ENCODE measurements around the gene SAAL1. TPM values are rescaled to one million over a fixed set of nuclear protein-coding genes. Genes with fewer than 3 reads are reported as not detected.
A peak's percentile ranks its signal among the peaks of the same experiment; 100 is the strongest.

The SAAL1 gene
- total RNA-seq, 1 donor from 2014 or later: 29.3 TPM

- FAIRE-seq (no peak), DNase-seq (ENCODE audit: low spot score in 2 of 2) (no peak)
Measured at GRCh38 chr11:18088966-18089365, 16.9 kb downstream of the SAAL1 start.

- no peak for DNase-seq (ENCODE audit: low spot score in 2 of 2)
- no peak for FAIRE-seq
Measured at GRCh38 chr11:18088366-18088765, 17.5 kb downstream of the SAAL1 start.

GRCh38 chr11:18081551-18081950 is 24.3 kb downstream of the SAAL1 start:
- no peak for FAIRE-seq
- DNase-seq (ENCODE audit: low spot score in 2 of 2): no peak

- DNase-seq (ENCODE audit: low spot score in 2 of 2) (no peak), FAIRE-seq (no peak)
Measured at GRCh38 chr11:18080451-18080850, 25.4 kb downstream of the SAAL1 start.

- FAIRE-seq (no peak), DNase-seq (ENCODE audit: low spot score in 2 of 2) (no peak)
Measured at GRCh38 chr11:18078909-18079308, 27.0 kb downstream of the SAAL1 start.

GRCh38 chr11:18075444-18075843 is 30.4 kb downstream of the SAAL1 start:
- FAIRE-seq (no peak), DNase-seq (ENCODE audit: low spot score in 2 of 2) (no peak)

GRCh38 chr11:18071098-18071705 is 34.7 kb downstream of the SAAL1 start:
- no peak for FAIRE-seq
- no peak for DNase-seq (ENCODE audit: low spot score in 2 of 2)

GRCh38 chr11:18067372-18067771 is 38.5 kb downstream of the SAAL1 start:
- DNase-seq (ENCODE audit: low spot score in 2 of 2): no peak
- no peak for FAIRE-seq

GRCh38 chr11:18066626-18067025 is 39.3 kb downstream of the SAAL1 start:
- DNase-seq (ENCODE audit: low spot score in 2 of 2) (no peak), FAIRE-seq (no peak)

- DNase-seq (ENCODE audit: low spot score in 2 of 2): no peak
- FAIRE-seq: no peak
Measured at GRCh38 chr11:18065572-18065971, 40.3 kb downstream of the SAAL1 start.

GRCh38 chr11:18064450-18065054 is 41.3 kb downstream of the SAAL1 start:
- FAIRE-seq (no peak), DNase-seq (ENCODE audit: low spot score in 2 of 2) (no peak)

GRCh38 chr11:18063862-18064434 is 41.9 kb downstream of the SAAL1 start:
- DNase-seq (ENCODE audit: low spot score in 2 of 2) (no peak), FAIRE-seq (no peak)

GRCh38 chr11:18063125-18063524 is 42.8 kb downstream of the SAAL1 start:
- FAIRE-seq (no peak), DNase-seq (ENCODE audit: low spot score in 2 of 2) (no peak)

- DNase-seq (ENCODE audit: low spot score in 2 of 2) (no peak), FAIRE-seq (no peak)
Measured at GRCh38 chr11:18061351-18061750, 44.5 kb downstream of the SAAL1 start.

GRCh38 chr11:18056561-18057181 is 49.2 kb downstream of the SAAL1 start:
- FAIRE-seq: no peak
- no peak for DNase-seq (ENCODE audit: low spot score in 2 of 2)

- FAIRE-seq: no peak
- DNase-seq (ENCODE audit: low spot score in 2 of 2): no peak
Measured at GRCh38 chr11:18054511-18055103, 51.3 kb downstream of the SAAL1 start.

GRCh38 chr11:18050848-18051247 is 55.0 kb downstream of the SAAL1 start:
- no peak for DNase-seq (ENCODE audit: low spot score in 2 of 2)
- no peak for FAIRE-seq

GRCh38 chr11:18046116-18046777 is 59.6 kb downstream of the SAAL1 start, which contains the start of gene TPH1:
Gene TPH1 (minus strand): TSS chr11:18046269. CDS start chr11:18040762, 5,507 bp downstream.
- DNase-seq (ENCODE audit: low spot score in 2 of 2): peak in 1 of 2 donors; percentile 19
- no peak for FAIRE-seq

GRCh38 chr11:18036456-18036855 is 69.4 kb downstream of the SAAL1 start:
- FAIRE-seq: no peak
- DNase-seq (ENCODE audit: low spot score in 2 of 2): no peak
